GM18526 (cell line): ENCODE results near the gene MRPS31.
A peak's percentile ranks its signal among the peaks of the same experiment; 100 is the strongest.

Source experiments
- POLR2A ChIP-seq: IDR thresholded peaks from 3 replicates; pipeline ENCODE4 v1.6.1; 2011; ENCODE audit not compliant: insufficient read length; ENCODE audit errors: extremely low read depth

The MRPS31 gene

GRCh38 chr13:40794414-40795368 is 23.7 kb upstream of the MRPS31 start:
- no peak for TF ChIP-seq POLR2A

- TF ChIP-seq POLR2A, result no peak
These were observed 22.3 kb upstream of the MRPS31 start for GRCh38 chr13:40793339-40793738.

- TF ChIP-seq POLR2A, result no peak
These were observed 21.5 kb upstream of the MRPS31 start for GRCh38 chr13:40792284-40793051.

- no peak for TF ChIP-seq POLR2A
These were observed 19.2 kb upstream of the MRPS31 start for GRCh38 chr13:40790154-40790616.

- peak; percentile 76 for TF ChIP-seq POLR2A
These were observed 18.5 kb upstream of the MRPS31 start, which contains the start of gene SLC25A15 for GRCh38 chr13:40789275-40790153. Gene SLC25A15 (plus strand): TSS chr13:40789611. CDS start chr13:40793227, 3,616 bp downstream.

- no peak for TF ChIP-seq POLR2A
These were observed 16.1 kb upstream of the MRPS31 start for GRCh38 chr13:40787062-40787461.

GRCh38 chr13:40786568-40786996 is 15.6 kb upstream of the MRPS31 start:
- no peak for TF ChIP-seq POLR2A

- TF ChIP-seq POLR2A, result no peak
These were observed 13.6 kb upstream of the MRPS31 start for GRCh38 chr13:40784540-40784939.

- TF ChIP-seq POLR2A, result no peak
These were observed 10.7 kb upstream of the MRPS31 start for GRCh38 chr13:40781717-40782116.

- TF ChIP-seq POLR2A, result no peak
These were observed 9.9 kb upstream of the MRPS31 start for GRCh38 chr13:40780822-40781401.

- no peak for TF ChIP-seq POLR2A
These were observed 8.9 kb upstream of the MRPS31 start for GRCh38 chr13:40779796-40780285.

GRCh38 chr13:40779049-40779448 is 8.1 kb upstream of the MRPS31 start:
- no peak for TF ChIP-seq POLR2A

GRCh38 chr13:40777809-40778175 is 6.8 kb upstream of the MRPS31 start:
- TF ChIP-seq POLR2A, result no peak

GRCh38 chr13:40777166-40777808 is 6.3 kb upstream of the MRPS31 start:
- no peak for TF ChIP-seq POLR2A

GRCh38 chr13:40776681-40777165 is 5.7 kb upstream of the MRPS31 start:
- no peak for TF ChIP-seq POLR2A
